GM18520 (cell line): ENCODE results near the gene TBL1X.
"Not testable (repeated sequence)": the region's sequence is repeated elsewhere in the genome, so short reads cannot be mapped to it uniquely, and the experiment has no call there.

Source experiments
- ATAC-seq: cut with Tn5 transposase; IDR thresholded peaks from one replicate; pipeline ENCODE4 v1.9.1; 2021; ENCODE audit not compliant: unreplicated experiment

The TBL1X gene

GRCh38 chrX:9464435-9465371 lies at the start of gene TBL1X:
TBL1X (plus strand) TSS chrX:9465058; CDS start chrX:9653587, 188,529 bp downstream.
- ATAC-seq, result no peak

- ATAC-seq, result no peak
Observed at GRCh38 chrX:9416562-9417348, 48.1 kb upstream of the TBL1X start.

GRCh38 chrX:9418262-9418661 lies 46.6 kb upstream of the TBL1X start:
- no peak for ATAC-seq

GRCh38 chrX:9420275-9421265 lies 44.3 kb upstream of the TBL1X start:
- no peak for ATAC-seq

GRCh38 chrX:9429767-9430166 lies 35.1 kb upstream of the TBL1X start:
- ATAC-seq, result no peak

GRCh38 chrX:9430346-9430921 lies 34.4 kb upstream of the TBL1X start:
- no peak for ATAC-seq

- ATAC-seq, result no peak
Observed at GRCh38 chrX:9431281-9431680, 33.6 kb upstream of the TBL1X start.

GRCh38 chrX:9433596-9433995 lies 31.3 kb upstream of the TBL1X start:
- no peak for ATAC-seq

- no peak for ATAC-seq
Observed at GRCh38 chrX:9434051-9434550, 30.8 kb upstream of the TBL1X start.

GRCh38 chrX:9435086-9435485 lies 29.8 kb upstream of the TBL1X start:
- not testable (repeated sequence) for ATAC-seq

GRCh38 chrX:9436812-9437211 lies 28.0 kb upstream of the TBL1X start:
- no peak for ATAC-seq

GRCh38 chrX:9438933-9439494 lies 25.8 kb upstream of the TBL1X start:
- ATAC-seq, result no peak

GRCh38 chrX:9440116-9440844 lies 24.6 kb upstream of the TBL1X start:
- no peak for ATAC-seq

- no peak for ATAC-seq
Observed at GRCh38 chrX:9442056-9442455, 22.8 kb upstream of the TBL1X start.

GRCh38 chrX:9443327-9443726 lies 21.5 kb upstream of the TBL1X start:
- ATAC-seq, result no peak

GRCh38 chrX:9447906-9448305 lies 17.0 kb upstream of the TBL1X start:
- no peak for ATAC-seq

- ATAC-seq, result no peak
Observed at GRCh38 chrX:9456250-9457074, 8.4 kb upstream of the TBL1X start.

- not testable (repeated sequence) for ATAC-seq
Observed at GRCh38 chrX:9458034-9458433, 6.8 kb upstream of the TBL1X start.
